ENCODE results near the gene TFR2. TPM values are rescaled to one million over a fixed set of nuclear protein-coding genes. Genes with fewer than 3 reads are reported as not detected.

The TFR2 gene
- total RNA-seq, 1 experiment from 2014 or later, result 9.1 TPM

GRCh38 chr7:100614308-100614861 lies 27.0 kb downstream of the TFR2 start:
- intact Hi-C loops (cut with micrococcal nuclease; ENCODE audit: unreplicated experiment) (no loop called here), in situ Hi-C loops (cut with HindIII; ENCODE audit: low pct_unique_long_range_greater_than_20kb, low sequenced_read_pairs) (no loop called here)
- no TSS peak for BruUV-seq (replicated peaks)
- DNase-seq (ENCODE audit: low read depth, low spot score), result no peak
- TF ChIP-seq TCF7L2 (IDR thresholded peaks at IDR 0.05; ENCODE audit: low read depth, low read length) (no peak), SIN3A (IDR thresholded peaks at IDR 0.05; ENCODE audit: borderline replicate concordance, insufficient read depth, low read depth, low read length) (no peak), POLR2AphosphoS5 (IDR thresholded peaks at IDR 0.05; ENCODE audit: low read depth, low read length) (no peak), REST (IDR thresholded peaks at IDR 0.05; ENCODE audit: insufficient read depth in 1 of 2, low read depth in 2 of 2, low read length in 1 of 2) (no peak), CTCF (IDR thresholded peaks at IDR 0.05) (no peak)
- ChIA-PET CTCF (interaction anchor here (1.2 kb wide), 1 partner anchor 77 kb away, joined by 4 read pairs; no protein-coding TSS in a partner anchor), POLR2A (no interaction called here)
- Histone ChIP-seq H3K9me3 (ENCODE audit: control insufficient read depth, insufficient read depth, low read depth, low read length) (no peaks in the 10 kb centered on the region), H3K36me3 (ENCODE audit: control insufficient read depth, insufficient read depth, low read length) (no peaks in the 10 kb centered on the region), H3K4me1 (ENCODE audit: control insufficient read depth, insufficient read depth, low read length) (peaks cover 5% of the 10 kb centered on the region), H3K27me3 (ENCODE audit: control insufficient read depth, insufficient read depth, low read length) (no peaks in the 10 kb centered on the region), H3K27ac (ENCODE audit: low read length) (no peak overlapping the region), H3K4me3 (ENCODE audit: low read depth in 2 of 2, low read length in 2 of 2) (no peak overlapping the region)
- no peak for ATAC-seq

GRCh38 chr7:100613412-100614175 lies 27.8 kb downstream of the TFR2 start:
- Histone ChIP-seq H3K27ac (ENCODE audit: low read length) (no peak overlapping the region), H3K4me3 (ENCODE audit: low read depth in 2 of 2, low read length in 2 of 2) (peak overlapping the region; percentile 80 to 82), H3K36me3 (ENCODE audit: control insufficient read depth, insufficient read depth, low read length) (no peaks in the 10 kb centered on the region), H3K4me1 (ENCODE audit: control insufficient read depth, insufficient read depth, low read length) (peaks cover 5% of the 10 kb centered on the region), H3K9me3 (ENCODE audit: control insufficient read depth, insufficient read depth, low read depth, low read length) (no peaks in the 10 kb centered on the region), H3K27me3 (ENCODE audit: control insufficient read depth, insufficient read depth, low read length) (no peaks in the 10 kb centered on the region)
- no TSS peak for BruUV-seq (replicated peaks)
- POLR2A ChIA-PET, result interaction anchor here (0.5 kb wide), 1 partner anchor 1131 kb away, joined by 6 read pairs; no protein-coding TSS in a partner anchor
- DNase-seq (ENCODE audit: low read depth, low spot score), result no peak
- CTCF ChIA-PET, result interaction anchor here (1.2 to 1.5 kb wide), 2 partner anchors 19 to 78 kb away, joined by 4 to 6 read pairs; no protein-coding TSS in a partner anchor
- in situ Hi-C loops (cut with HindIII; ENCODE audit: low pct_unique_long_range_greater_than_20kb, low sequenced_read_pairs), result no loop called here
- intact Hi-C loops (cut with micrococcal nuclease; ENCODE audit: unreplicated experiment), result no loop called here
- TF ChIP-seq CTCF (IDR thresholded peaks at IDR 0.05) (no peak), POLR2AphosphoS5 (IDR thresholded peaks at IDR 0.05; ENCODE audit: low read depth, low read length) (no peak), SIN3A (IDR thresholded peaks at IDR 0.05; ENCODE audit: borderline replicate concordance, insufficient read depth, low read depth, low read length) (no peak), TCF7L2 (IDR thresholded peaks at IDR 0.05; ENCODE audit: low read depth, low read length) (no peak), REST (IDR thresholded peaks at IDR 0.05; ENCODE audit: insufficient read depth in 1 of 2, low read depth in 2 of 2, low read length in 1 of 2) (no peak)
- ATAC-seq, result no peak
